NCI-H446 (cell line): Measurements from ENCODE around the gene SCGN.
"Not testable (repeated sequence)": the region's sequence is repeated elsewhere in the genome, so short reads cannot be mapped to it uniquely, and the experiment has no call there.

ENCODE experiments used
- DNase-seq, 2 experiments: peaks; one replicate each; lab custom pipeline; 2025; lab: John Stamatoyannopoulos, UW

SCGN gene

GRCh38 chr6:25727028-25727427 lies 75.0 kb downstream of the SCGN start:
- no peak for DNase-seq

GRCh38 chr6:25730907-25731306 lies 78.9 kb downstream of the SCGN start:
- no peak for DNase-seq

- DNase-seq: no peak
Measured at GRCh38 chr6:25731721-25732120, 79.7 kb downstream of the SCGN start.

GRCh38 chr6:25732468-25733198 lies 80.6 kb downstream of the SCGN start:
- DNase-seq: no peak

- DNase-seq: no peak
Measured at GRCh38 chr6:25735261-25735660, 83.2 kb downstream of the SCGN start.

GRCh38 chr6:25743868-25744267 lies 91.9 kb downstream of the SCGN start:
- DNase-seq: no peak

GRCh38 chr6:25745836-25746235 lies 93.8 kb downstream of the SCGN start:
- DNase-seq: no peak

GRCh38 chr6:25746968-25747367 lies 95.0 kb downstream of the SCGN start:
- DNase-seq: no peak

- no peak for DNase-seq
Measured at GRCh38 chr6:25747477-25747876, 95.5 kb downstream of the SCGN start.

GRCh38 chr6:25748049-25748448 lies 96.0 kb downstream of the SCGN start:
- DNase-seq: no peak

GRCh38 chr6:25748601-25749517 lies 96.8 kb downstream of the SCGN start:
- not testable (repeated sequence) for DNase-seq

GRCh38 chr6:25749837-25750236 lies 97.8 kb downstream of the SCGN start:
- no peak for DNase-seq

- DNase-seq: no peak
Measured at GRCh38 chr6:25750906-25751305, 98.9 kb downstream of the SCGN start.
